Measurements from ENCODE around the gene GABRB2.
"Not testable (repeated sequence)": the region's sequence is repeated elsewhere in the genome, so short reads cannot be mapped to it uniquely, and the experiment has no call there.

The GABRB2 gene

DNA sequence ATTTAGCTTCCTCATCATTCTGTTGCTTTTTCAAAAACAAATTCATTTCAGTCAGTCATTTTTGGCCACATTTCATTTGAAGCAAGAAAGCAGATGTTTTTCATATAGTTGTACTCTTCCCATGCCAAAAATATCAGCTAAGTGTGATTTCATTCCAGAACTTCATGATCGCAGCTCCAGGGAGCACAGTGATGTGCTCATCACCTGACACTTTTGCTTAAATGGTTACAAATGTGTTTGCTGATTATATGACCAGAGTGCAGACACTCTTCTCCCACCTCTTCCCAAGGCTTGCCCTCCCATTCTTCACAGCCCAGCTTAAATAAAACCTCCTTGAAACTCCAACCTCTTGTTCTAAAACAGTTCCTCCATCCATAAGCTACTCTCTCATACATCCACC, 32.6 kb downstream of the GABRB2 start:
- Histone ChIP-seq H3K79me2 (ENCODE audit: control insufficient read depth, insufficient read depth, low read length) (no peaks in the 10 kb centered on the region), H3K27me3 (ENCODE audit: insufficient read depth, low read length, poor library complexity) (no peaks in the 10 kb centered on the region), H3K4me1 (ENCODE audit: control insufficient read depth, low read depth, low read length) (no peaks in the 10 kb centered on the region), H3K27ac (ENCODE audit: low read depth, low read length) (no peak overlapping the region), H2BK15ac (replicated peaks; ENCODE audit: low read depth) (no peak overlapping the region), H3K9ac (ENCODE audit: low read length) (no peak overlapping the region), H4K5ac (ENCODE audit: low read length) (no peak overlapping the region), H3K36me3 (ENCODE audit: control insufficient read depth, insufficient read depth, low read length) (no peaks in the 10 kb centered on the region), H3K18ac (ENCODE audit: low read length) (no peak overlapping the region), H2BK120ac (ENCODE audit: low read depth, low read length) (no peak overlapping the region), H3K56ac (ENCODE audit: low read length) (no peak overlapping the region), H3K4me2 (ENCODE audit: low read length) (no peak overlapping the region), H3K79me1 (ENCODE audit: low read length) (no peaks in the 10 kb centered on the region), H3K4ac (ENCODE audit: low read depth, low read length) (no peak overlapping the region), H2AK5ac (ENCODE audit: low read length) (no peak overlapping the region), H3K23ac (ENCODE audit: low read length) (no peak overlapping the region), H2BK5ac (ENCODE audit: low read length) (no peak overlapping the region), H3K4me3 (ENCODE audit: low read length) (no peak overlapping the region), H4K8ac (ENCODE audit: low read depth, low read length) (no peak overlapping the region)
- WGBS (ENCODE audit: extremely low coverage, insufficient coverage, low lambda C conversion rate) = no CpG with 5 or more reads among the region's 1 CpG
- no peak for DNase-seq

DNA sequence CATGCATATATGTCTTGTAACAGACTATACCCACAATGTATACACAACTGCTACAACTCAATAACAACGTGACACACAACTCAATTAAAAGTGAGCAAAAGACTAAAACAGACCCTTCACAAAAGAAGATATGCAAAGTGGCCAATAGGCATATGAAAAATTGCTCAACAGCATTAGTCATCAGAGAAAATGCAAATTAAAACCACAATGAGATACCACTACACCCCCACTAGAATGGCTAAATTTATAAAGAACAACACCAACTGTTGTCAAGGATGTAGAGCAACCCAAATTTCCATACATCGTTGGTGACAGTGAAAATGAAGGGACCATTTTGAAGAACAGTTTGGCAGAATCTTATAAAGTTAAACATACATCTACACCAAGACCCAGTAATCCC, 38.9 kb downstream of the GABRB2 start:
- no peak overlapping the region for H4K8ac ChIP-seq (ENCODE audit: low read depth, low read length)
- no peak overlapping the region for H2BK120ac ChIP-seq (ENCODE audit: low read depth, low read length)
- no peaks in the 10 kb centered on the region for H3K79me2 ChIP-seq (ENCODE audit: control insufficient read depth, insufficient read depth, low read length)
- no peaks in the 10 kb centered on the region for H3K27me3 ChIP-seq (ENCODE audit: insufficient read depth, low read length, poor library complexity)
- no peak overlapping the region for H3K27ac ChIP-seq (ENCODE audit: low read depth, low read length)
- no peak overlapping the region for H2BK15ac ChIP-seq (replicated peaks; ENCODE audit: low read depth)
- H3K4me2 ChIP-seq (ENCODE audit: low read length) = no peak overlapping the region
- H3K18ac ChIP-seq (ENCODE audit: low read length) = no peak overlapping the region
- no peaks in the 10 kb centered on the region for H3K4me1 ChIP-seq (ENCODE audit: control insufficient read depth, low read depth, low read length)
- H3K4me3 ChIP-seq (ENCODE audit: low read length) = no peak overlapping the region
- WGBS (ENCODE audit: extremely low coverage, insufficient coverage, low lambda C conversion rate) = no CpG with 5 or more reads among the region's 2 CpGs
- H3K9ac ChIP-seq (ENCODE audit: low read length) = no peak overlapping the region
- no peaks in the 10 kb centered on the region for H3K79me1 ChIP-seq (ENCODE audit: low read length)
- H3K36me3 ChIP-seq (ENCODE audit: control insufficient read depth, insufficient read depth, low read length) = no peaks in the 10 kb centered on the region
- no peak overlapping the region for H3K23ac ChIP-seq (ENCODE audit: low read length)
- H3K56ac ChIP-seq (ENCODE audit: low read length) = no peak overlapping the region
- no peak overlapping the region for H3K4ac ChIP-seq (ENCODE audit: low read depth, low read length)
- H2BK5ac ChIP-seq (ENCODE audit: low read length) = no peak overlapping the region
- H2AK5ac ChIP-seq (ENCODE audit: low read length) = no peak overlapping the region
- DNase-seq = no peak
- no peak overlapping the region for H4K5ac ChIP-seq (ENCODE audit: low read length)

- H4K5ac ChIP-seq (ENCODE audit: low read length); H3K27ac ChIP-seq (ENCODE audit: low read depth, low read length); H2AK5ac ChIP-seq (ENCODE audit: low read length); DNase-seq; H2BK120ac ChIP-seq (ENCODE audit: low read depth, low read length); H4K8ac ChIP-seq (ENCODE audit: low read depth, low read length); H3K27me3 ChIP-seq (ENCODE audit: insufficient read depth, low read length, poor library complexity); H3K36me3 ChIP-seq (ENCODE audit: control insufficient read depth, insufficient read depth, low read length); H3K9ac ChIP-seq (ENCODE audit: low read length); H3K79me2 ChIP-seq (ENCODE audit: control insufficient read depth, insufficient read depth, low read length); H2BK5ac ChIP-seq (ENCODE audit: low read length); H3K18ac ChIP-seq (ENCODE audit: low read length); H3K4me1 ChIP-seq (ENCODE audit: control insufficient read depth, low read depth, low read length); H2BK15ac ChIP-seq (replicated peaks; ENCODE audit: low read depth); H3K4ac ChIP-seq (ENCODE audit: low read depth, low read length); H3K79me1 ChIP-seq (ENCODE audit: low read length); H3K23ac ChIP-seq (ENCODE audit: low read length); H3K4me2 ChIP-seq (ENCODE audit: low read length); H3K56ac ChIP-seq (ENCODE audit: low read length); H3K4me3 ChIP-seq (ENCODE audit: low read length): not testable (repeated sequence)
- no CpG with 5 or more reads among the region's 10 CpGs for WGBS (ENCODE audit: extremely low coverage, insufficient coverage, low lambda C conversion rate)
Observed at GRCh38 chr5:161505160-161505559, 41.4 kb downstream of the GABRB2 start.

DNA sequence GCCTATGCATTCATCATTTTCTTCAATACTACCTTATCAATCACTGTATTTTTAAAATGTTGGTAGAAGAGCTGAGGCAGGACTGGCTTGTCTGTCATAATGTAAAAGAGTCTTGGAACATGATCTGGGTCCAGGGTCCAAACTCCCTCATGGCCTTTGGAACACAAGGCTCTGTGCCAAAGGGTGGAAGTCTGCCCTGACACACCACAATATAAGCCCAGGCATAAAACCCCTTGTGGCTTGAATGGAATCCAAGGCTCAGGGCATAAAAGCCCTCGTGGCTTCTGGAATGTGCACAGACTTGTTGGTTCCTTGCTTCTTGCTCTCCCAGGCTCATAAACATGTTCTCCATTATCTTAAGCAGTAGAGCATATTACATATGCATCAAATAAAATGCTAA, 48.0 kb downstream of the GABRB2 start:
- no peaks in the 10 kb centered on the region for H3K4me1 ChIP-seq (ENCODE audit: control insufficient read depth, low read depth, low read length)
- DNase-seq = no peak
- no peaks in the 10 kb centered on the region for H3K36me3 ChIP-seq (ENCODE audit: control insufficient read depth, insufficient read depth, low read length)
- H2AK5ac ChIP-seq (ENCODE audit: low read length) = no peak overlapping the region
- no CpG with 5 or more reads among the region's 1 CpG for WGBS (ENCODE audit: extremely low coverage, insufficient coverage, low lambda C conversion rate)
- H4K5ac ChIP-seq (ENCODE audit: low read length) = no peak overlapping the region
- H2BK5ac ChIP-seq (ENCODE audit: low read length) = no peak overlapping the region
- H3K79me1 ChIP-seq (ENCODE audit: low read length) = no peaks in the 10 kb centered on the region
- no peak overlapping the region for H3K23ac ChIP-seq (ENCODE audit: low read length)
- H3K79me2 ChIP-seq (ENCODE audit: control insufficient read depth, insufficient read depth, low read length) = no peaks in the 10 kb centered on the region
- H3K56ac ChIP-seq (ENCODE audit: low read length) = no peak overlapping the region
- H2BK120ac ChIP-seq (ENCODE audit: low read depth, low read length) = no peak overlapping the region
- no peak overlapping the region for H3K4ac ChIP-seq (ENCODE audit: low read depth, low read length)
- H3K27ac ChIP-seq (ENCODE audit: low read depth, low read length) = no peak overlapping the region
- H4K8ac ChIP-seq (ENCODE audit: low read depth, low read length) = no peak overlapping the region
- H3K18ac ChIP-seq (ENCODE audit: low read length) = no peak overlapping the region
- H3K4me3 ChIP-seq (ENCODE audit: low read length) = no peak overlapping the region
- no peak overlapping the region for H2BK15ac ChIP-seq (replicated peaks; ENCODE audit: low read depth)
- no peak overlapping the region for H3K4me2 ChIP-seq (ENCODE audit: low read length)
- H3K9ac ChIP-seq (ENCODE audit: low read length) = no peak overlapping the region
- H3K27me3 ChIP-seq (ENCODE audit: insufficient read depth, low read length, poor library complexity) = no peaks in the 10 kb centered on the region

DNA sequence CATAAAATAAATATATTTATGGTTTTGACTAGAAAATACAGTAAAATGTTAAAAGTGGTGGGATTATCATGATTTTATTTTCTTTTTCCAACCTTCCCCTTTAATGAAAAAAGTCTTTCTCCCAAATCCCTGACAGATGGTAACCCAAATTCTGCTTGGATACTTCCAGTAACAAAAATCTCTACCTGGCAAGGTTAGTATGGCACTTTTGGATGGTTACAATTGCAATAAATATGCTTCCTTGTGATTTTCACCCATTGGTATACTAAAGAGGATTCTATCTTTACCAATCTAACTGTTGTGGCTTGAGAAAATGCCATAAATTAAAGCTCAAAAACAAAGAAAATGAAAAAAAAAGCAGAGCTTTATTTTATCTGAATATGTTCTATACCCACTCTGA, 62.8 kb downstream of the GABRB2 start:
- Histone ChIP-seq H4K8ac (ENCODE audit: low read depth, low read length) (no peak overlapping the region), H3K27ac (ENCODE audit: low read depth, low read length) (no peak overlapping the region), H3K36me3 (ENCODE audit: control insufficient read depth, insufficient read depth, low read length) (no peaks in the 10 kb centered on the region), H4K5ac (ENCODE audit: low read length) (no peak overlapping the region), H3K18ac (ENCODE audit: low read length) (no peak overlapping the region), H3K4me1 (ENCODE audit: control insufficient read depth, low read depth, low read length) (no peaks in the 10 kb centered on the region), H3K4me2 (ENCODE audit: low read length) (no peak overlapping the region), H3K79me2 (ENCODE audit: control insufficient read depth, insufficient read depth, low read length) (no peaks in the 10 kb centered on the region), H2BK5ac (ENCODE audit: low read length) (no peak overlapping the region), H3K9ac (ENCODE audit: low read length) (no peak overlapping the region), H3K56ac (ENCODE audit: low read length) (no peak overlapping the region), H3K79me1 (ENCODE audit: low read length) (no peaks in the 10 kb centered on the region), H3K4me3 (ENCODE audit: low read length) (no peak overlapping the region), H3K23ac (ENCODE audit: low read length) (no peak overlapping the region), H2BK15ac (replicated peaks; ENCODE audit: low read depth) (no peak overlapping the region), H3K27me3 (ENCODE audit: insufficient read depth, low read length, poor library complexity) (no peaks in the 10 kb centered on the region), H2BK120ac (ENCODE audit: low read depth, low read length) (no peak overlapping the region), H2AK5ac (ENCODE audit: low read length) (no peak overlapping the region), H3K4ac (ENCODE audit: low read depth, low read length) (no peak overlapping the region)
- no peak for DNase-seq

DNA sequence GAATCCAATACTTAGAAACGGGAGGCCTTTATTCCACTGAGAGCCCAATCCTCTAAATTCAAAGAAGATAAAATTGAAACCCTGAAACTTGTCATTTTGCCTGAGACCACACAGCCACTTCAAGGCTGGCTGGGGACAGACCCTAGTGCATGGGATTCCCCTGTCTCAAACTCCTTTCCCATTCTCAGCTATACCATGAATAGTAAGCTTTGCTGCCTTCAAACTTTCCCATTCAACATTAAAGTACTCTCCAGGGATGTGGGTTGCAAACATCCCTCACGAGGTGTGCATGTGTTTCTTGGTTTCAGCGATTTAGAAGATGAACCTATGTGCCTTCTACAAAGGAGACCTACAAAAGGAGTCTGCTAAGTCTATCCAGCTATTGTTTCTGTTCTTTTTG, 64.6 kb downstream of the GABRB2 start:
- Histone ChIP-seq H3K56ac (ENCODE audit: low read length) (no peak overlapping the region), H3K27me3 (ENCODE audit: insufficient read depth, low read length, poor library complexity) (no peaks in the 10 kb centered on the region), H4K5ac (ENCODE audit: low read length) (no peak overlapping the region), H3K79me1 (ENCODE audit: low read length) (no peaks in the 10 kb centered on the region), H3K4me3 (ENCODE audit: low read length) (no peak overlapping the region), H2BK120ac (ENCODE audit: low read depth, low read length) (no peak overlapping the region), H3K23ac (ENCODE audit: low read length) (no peak overlapping the region), H3K36me3 (ENCODE audit: control insufficient read depth, insufficient read depth, low read length) (no peaks in the 10 kb centered on the region), H2BK15ac (replicated peaks; ENCODE audit: low read depth) (no peak overlapping the region), H2AK5ac (ENCODE audit: low read length) (no peak overlapping the region), H3K79me2 (ENCODE audit: control insufficient read depth, insufficient read depth, low read length) (no peaks in the 10 kb centered on the region), H3K9ac (ENCODE audit: low read length) (no peak overlapping the region), H3K4me2 (ENCODE audit: low read length) (no peak overlapping the region), H3K27ac (ENCODE audit: low read depth, low read length) (no peak overlapping the region), H2BK5ac (ENCODE audit: low read length) (no peak overlapping the region), H3K4me1 (ENCODE audit: control insufficient read depth, low read depth, low read length) (no peaks in the 10 kb centered on the region), H3K18ac (ENCODE audit: low read length) (no peak overlapping the region), H4K8ac (ENCODE audit: low read depth, low read length) (no peak overlapping the region), H3K4ac (ENCODE audit: low read depth, low read length) (no peak overlapping the region)
- DNase-seq = no peak
- no CpG with 5 or more reads among the region's 3 CpGs for WGBS (ENCODE audit: extremely low coverage, insufficient coverage, low lambda C conversion rate)
